Brain microvascular endothelial cell (primary cell): ENCODE data around the gene MEA1.
A peak's percentile ranks its signal among the peaks of the same experiment; 100 is the strongest.

ENCODE experiments used
- DNase-seq: peaks from one replicate; pipeline ENCODE4 v3.0.0-alpha.2; 2020
- H3K27ac ChIP-seq: fragments of 250-450 bp; sonication (Bioruptor Pico); 2 replicates; pipeline ENCODE4 v1.5.1; 2020; ENCODE audit warnings: mild to moderate bottlenecking, moderate library complexity
- H3K27me3 ChIP-seq: fragments of 250-450 bp; sonication (Bioruptor Pico); replicated peaks from 2 replicates; pipeline ENCODE4 v1.5.1; 2020; ENCODE audit warnings: mild to moderate bottlenecking
- H3K36me3 ChIP-seq: fragments of 250-450 bp; sonication (Bioruptor Pico); replicated peaks from 2 replicates; pipeline ENCODE4 v1.5.1; 2020; ENCODE audit warnings: mild to moderate bottlenecking
- H3K4me3 ChIP-seq: 2 replicates; pipeline ENCODE4 v1.5.1; 2011; ENCODE audit warnings: low read depth, mild to moderate bottlenecking, control low read depth, low read length, moderate library complexity
- CTCF ChIP-seq: IDR thresholded peaks from 2 replicates; pipeline ENCODE4 v1.5.1; 2011; ENCODE audit warnings: low read depth, mild to moderate bottlenecking, moderate library complexity, low read length, control low read depth, inconsistent platforms; ENCODE audit errors: missing control alignments
- in situ Hi-C: cut with HindIII; loops from 2 replicates; pipeline ENCODE4 v1.10.0; 2017; ENCODE audit warnings: low sequenced_read_pairs, low pct_ligation_motif_present

Gene MEA1

GRCh38 chr6:43052842-43053544 lies 39.2 kb upstream of the MEA1 start:
- Histone ChIP-seq H3K4me3 (peak overlapping the region; percentile 85), H3K36me3 (peaks cover 23% of the 10 kb centered on the region)

GRCh38 chr6:43052225-43052841 lies 38.6 kb upstream of the MEA1 start:
- Histone ChIP-seq H3K27ac (no peak overlapping the region), H3K4me3 (peak overlapping the region; percentile 85), H3K36me3 (peaks cover 20% of the 10 kb centered on the region), H3K27me3 (no peaks in the 10 kb centered on the region)
- in situ Hi-C loops = no loop called here
- no peak for TF ChIP-seq CTCF
- DNase-seq = no peak

More at GRCh38 chr6:43052842-43053544, 39.2 kb upstream of the MEA1 start:
- no peak for TF ChIP-seq CTCF
- H3K27me3 ChIP-seq = no peaks in the 10 kb centered on the region
- in situ Hi-C loops = no loop called here
- H3K27ac ChIP-seq = peak overlapping the region; percentile 94
- peak; percentile 12 for DNase-seq

GRCh38 chr6:43050981-43051380 lies 37.2 kb upstream of the MEA1 start:
- no peaks in the 10 kb centered on the region for H3K27me3 ChIP-seq
- H3K4me3 ChIP-seq = no peak overlapping the region
- TF ChIP-seq CTCF = no peak
- DNase-seq = no peak
- H3K27ac ChIP-seq = no peak overlapping the region
- in situ Hi-C loops = no loop called here
- H3K36me3 ChIP-seq = peaks cover 26% of the 10 kb centered on the region

- in situ Hi-C loops = no loop called here
- TF ChIP-seq CTCF = no peak
- no peak for DNase-seq
- H3K27me3 ChIP-seq = no peaks in the 10 kb centered on the region
- peaks cover 43% of the 10 kb centered on the region for H3K36me3 ChIP-seq
- no peak overlapping the region for H3K4me3 ChIP-seq
- H3K27ac ChIP-seq = no peak overlapping the region
Measured at GRCh38 chr6:43047998-43048397, 34.3 kb upstream of the MEA1 start.

GRCh38 chr6:43045371-43045930 lies 31.7 kb upstream of the MEA1 start:
- Histone ChIP-seq H3K36me3 (peaks cover 61% of the 10 kb centered on the region), H3K27me3 (no peaks in the 10 kb centered on the region), H3K27ac (no peak overlapping the region), H3K4me3 (no peak overlapping the region)
- DNase-seq = no peak
- in situ Hi-C loops = no loop called here
- no peak for TF ChIP-seq CTCF
